ENCODE results near the gene GATAD2A. TPM values are rescaled to one million over a fixed set of nuclear protein-coding genes. Genes with fewer than 3 reads are reported as not detected.

GATAD2A gene
- total and polyA plus RNA-seq, 2 of the 8 experiments (the other 6 are each of a cell fraction or from before 2014, with no cell fraction given), result 38.4 to 205 TPM

GRCh38 chr19:19488875-19489690 is 83.6 kb downstream of the GATAD2A start (continued):
- TF ChIP-seq TEAD4 (IDR thresholded peaks at IDR 0.05; ENCODE audit: low read depth, low read length) (peak; percentile 77; the same call in 1 of the 2 replicates), ATF3 (IDR thresholded peaks at IDR 0.05; ENCODE audit: insufficient read depth, low read depth, low read length) (peak; percentile 84), CEBPB (IDR thresholded peaks at IDR 0.05; ENCODE audit: low read depth, low read length) (no peak), YY1 (IDR thresholded peaks at IDR 0.05; ENCODE audit: low read depth, low read length) (peak; percentile 99), RBBP5 (IDR thresholded peaks at IDR 0.05; ENCODE audit: borderline replicate concordance, low read depth, low read length) (no peak), MAX (IDR thresholded peaks at IDR 0.05) (peak; percentile 35; the same call in 1 of the 2 replicates), SAP30 (IDR thresholded peaks at IDR 0.05; ENCODE audit: insufficient read depth, insufficient replicate concordance, low read length) (no peak), CHD1 (IDR thresholded peaks at IDR 0.05; ENCODE audit: low read depth, low read length) (no peak), POLR2AphosphoS5 (IDR thresholded peaks at IDR 0.05; ENCODE audit: low read depth, low read length) (peak; percentile 47), POU5F1 (IDR thresholded peaks at IDR 0.05; ENCODE audit: low read depth, low read length) (no peak), ASH2L (IDR thresholded peaks at IDR 0.05; ENCODE audit: low read length) (no peak), NANOG (IDR thresholded peaks at IDR 0.05; ENCODE audit: insufficient read depth, low read depth, low read length, poor library complexity, severe bottlenecking) (peak; percentile 74), SIN3A (conservative IDR thresholded peaks at IDR 0.05 in 1 of 2, IDR thresholded peaks at IDR 0.05 in 1 of 2; ENCODE audit: low read depth in 1 of 2, low read length in 2 of 2) (peak in 1 of 2 experiments; percentile 88; a peak in 2 of 4 replicates), MAFK (IDR thresholded peaks at IDR 0.05; ENCODE audit: low read depth, low read length) (no peak), NRF1 (IDR thresholded peaks at IDR 0.05; ENCODE audit: low read depth, low read length) (no peak), RAD21 (IDR thresholded peaks at IDR 0.05 in 1 of 2, conservative IDR thresholded peaks at IDR 0.05 in 1 of 2; ENCODE audit: low read depth in 2 of 2, low read length in 2 of 2) (no peak; a peak in 1 of 4 replicates), SP4 (IDR thresholded peaks at IDR 0.05; ENCODE audit: low read length) (peak; percentile 97), SP1 (IDR thresholded peaks at IDR 0.05; ENCODE audit: low read depth, low read length) (peak; percentile 59; the same call in 1 of the 2 replicates), CBX8 (IDR thresholded peaks at IDR 0.05; ENCODE audit: borderline replicate concordance, low read depth, low read length) (no peak), EZH2 (IDR thresholded peaks at IDR 0.05; ENCODE audit: low read depth, low read length, severe bottlenecking) (no peak), GABPA (IDR thresholded peaks at IDR 0.05; ENCODE audit: borderline replicate concordance, insufficient read depth, low read length) (no peak), JUND (IDR thresholded peaks at IDR 0.05; ENCODE audit: low read length) (peak; percentile 88), GTF2F1 (IDR thresholded peaks at IDR 0.05; ENCODE audit: borderline replicate concordance, low read depth, low read length) (no peak)

Measured in H1 (cell line).